Nucleus accumbens (tissue), 56 donors: ENCODE results near the gene EEF1AKMT2.
"Not testable (repeated sequence)": the region's sequence is repeated elsewhere in the genome, so short reads cannot be mapped to it uniquely, and the experiment has no call there.

Source experiments
- DNase-seq, 56 donors: peaks; one replicate each; lab custom pipeline; 2025; lab: John Stamatoyannopoulos, UW

The EEF1AKMT2 gene

DNA sequence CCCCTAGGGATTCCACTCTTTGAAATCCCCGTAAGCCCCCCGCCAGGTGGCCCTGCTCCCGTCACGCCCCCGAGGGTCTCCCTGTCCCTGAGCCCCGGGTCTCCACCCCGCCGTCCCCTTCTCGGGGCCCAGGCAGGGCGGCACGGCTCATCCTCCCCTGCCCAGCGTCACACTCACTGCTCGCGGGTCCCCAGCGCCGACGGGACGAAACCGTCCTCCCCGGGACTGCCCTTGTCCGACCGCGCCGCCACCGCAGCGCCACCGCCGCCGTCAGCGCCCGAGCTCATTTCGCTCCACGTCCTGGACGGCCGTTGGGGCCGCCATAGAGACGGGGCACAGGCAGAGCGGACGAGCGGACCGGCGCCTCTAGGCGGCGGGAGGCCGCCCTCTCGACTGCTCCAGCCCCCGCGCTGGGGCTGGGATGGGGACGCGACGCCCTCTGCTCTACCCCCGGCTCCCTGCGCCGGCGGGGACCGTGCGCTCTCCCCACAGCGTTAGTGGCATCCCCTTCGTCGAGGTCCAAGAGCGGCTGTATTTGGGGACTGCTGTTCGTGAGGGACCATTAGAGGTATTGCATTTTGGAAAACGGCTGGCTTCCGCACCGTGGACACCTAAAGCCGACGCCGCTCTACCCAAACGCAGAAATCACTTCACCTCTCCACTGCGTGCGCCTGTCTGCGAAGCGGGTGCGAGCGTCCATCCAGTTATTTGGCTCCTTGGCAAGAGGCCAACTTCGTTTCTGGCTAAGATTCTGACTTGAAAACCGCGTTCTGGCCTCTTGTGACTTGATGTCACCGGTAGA lies at the start of gene EEF1AKMT2:
EEF1AKMT2 (minus strand) TSS at position 341 of the 802 bp plus-strand sequence; CDS start at position 287, 54 bp downstream.
- peak in 55 of 56 donors; percentile 32 to 85 (median 65) for DNase-seq

DNA sequence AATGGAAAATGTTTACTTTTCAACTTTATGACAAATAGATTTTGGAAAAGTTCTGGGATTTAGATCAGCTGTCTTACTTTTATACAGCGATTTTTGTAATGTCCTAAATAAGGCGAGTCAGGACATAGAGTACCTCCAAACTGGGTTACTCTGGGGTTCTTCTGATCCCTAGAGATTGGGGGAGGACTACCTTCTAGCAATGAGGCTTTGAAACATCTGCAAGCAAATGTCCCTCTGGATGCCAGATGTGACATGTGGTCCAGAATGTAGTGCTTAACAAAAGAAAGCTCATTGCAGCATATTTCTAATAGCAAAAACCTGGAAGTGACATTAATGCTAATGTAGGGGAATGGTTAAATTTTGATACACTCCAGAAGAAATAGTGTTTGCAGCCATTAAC lies 46.0 kb upstream of the EEF1AKMT2 start:
- DNase-seq: no peak

DNA sequence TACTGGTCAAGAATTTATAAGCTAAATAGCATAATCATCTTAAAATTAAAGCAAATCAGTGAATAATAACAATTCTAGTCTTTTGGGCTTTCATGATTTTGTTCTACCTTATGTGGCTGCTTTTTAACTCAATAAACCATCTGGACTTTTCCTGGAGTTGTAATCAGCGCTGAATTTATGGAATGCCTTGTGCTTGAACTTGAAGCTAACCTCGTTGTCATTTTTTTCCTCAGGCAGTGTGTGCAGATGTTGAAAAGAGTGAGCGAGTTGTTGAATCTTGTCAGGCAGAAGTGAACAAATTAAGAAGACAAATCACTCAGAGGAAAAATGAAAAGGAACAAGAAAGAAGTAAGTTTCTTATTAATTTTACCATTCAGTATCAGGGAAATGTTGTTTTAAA lies 39.4 kb upstream of the EEF1AKMT2 start:
- DNase-seq: no peak

DNA sequence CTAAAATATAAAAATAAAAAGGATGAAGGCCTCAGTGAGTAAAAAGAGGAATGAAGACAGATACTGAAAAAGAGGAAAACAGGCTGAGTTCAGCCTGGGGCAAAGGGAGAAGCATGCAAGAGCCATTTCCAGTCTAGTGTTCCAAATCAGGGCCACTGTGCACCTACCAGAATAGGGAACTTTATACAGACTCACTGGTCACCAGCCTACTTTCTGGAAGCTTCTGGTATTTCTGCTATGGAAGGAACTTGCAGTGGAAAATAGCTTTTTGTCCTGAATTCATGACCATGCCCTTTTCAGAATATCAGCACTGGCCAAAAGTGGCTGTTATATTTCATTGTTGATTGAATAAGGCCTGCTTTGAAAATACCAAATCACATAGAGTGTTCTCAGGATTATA lies 38.8 kb upstream of the EEF1AKMT2 start:
- DNase-seq: peak in 1 of 56 donors; percentile 1

DNA sequence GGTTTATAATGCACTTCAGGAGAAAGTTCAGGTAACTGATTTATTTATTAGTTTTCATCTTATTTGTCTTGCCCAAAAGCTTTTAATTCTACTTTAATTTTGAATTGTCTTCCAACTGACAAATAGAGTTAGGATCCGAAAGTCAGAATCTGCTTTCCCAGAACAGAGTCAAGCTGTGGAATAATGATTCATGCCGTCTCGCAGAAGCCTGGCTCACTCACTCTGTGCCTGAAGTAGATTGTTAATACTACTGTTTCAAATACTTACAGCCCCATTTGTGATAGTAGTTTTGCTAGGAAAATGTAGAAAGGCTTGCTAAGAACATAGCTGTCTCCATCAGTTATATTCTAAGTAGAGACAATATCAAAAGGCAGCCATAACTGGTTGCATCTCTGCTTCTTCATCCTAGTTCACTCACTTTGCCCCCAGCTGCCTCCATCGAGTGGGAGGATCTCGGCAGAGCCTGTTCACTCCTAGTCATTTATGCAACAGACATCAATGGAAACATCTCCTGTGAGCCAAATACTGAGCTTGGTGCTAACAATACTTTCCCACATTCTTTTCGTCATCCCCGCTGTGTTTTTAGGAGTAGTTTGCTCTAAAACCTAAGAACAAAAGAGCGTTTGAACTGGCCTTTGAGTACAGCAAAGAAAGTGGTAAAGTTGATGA lies 37.9 kb upstream of the EEF1AKMT2 start:
- DNase-seq: peak in 12 of 56 donors; percentile 2 to 41 (median 14)

DNA sequence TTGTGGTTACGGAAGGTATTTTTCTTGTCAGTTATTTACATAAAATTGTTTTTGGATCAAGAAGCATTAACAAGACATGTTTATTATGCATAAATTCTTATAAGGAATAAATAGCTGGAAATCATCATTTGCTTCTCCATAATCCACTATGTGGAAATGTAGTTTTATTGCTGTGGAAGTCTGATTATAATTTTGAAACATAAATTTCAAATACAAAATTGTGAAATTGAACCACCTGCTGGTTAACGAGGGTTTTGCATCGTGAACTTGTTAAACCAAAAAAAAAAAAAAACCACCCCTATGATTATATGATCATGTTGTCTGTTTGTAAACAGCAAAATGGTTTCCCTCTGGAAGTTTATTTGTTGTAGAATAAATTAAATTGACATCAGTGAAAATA lies 35.8 kb upstream of the EEF1AKMT2 start:
- no peak for DNase-seq

DNA sequence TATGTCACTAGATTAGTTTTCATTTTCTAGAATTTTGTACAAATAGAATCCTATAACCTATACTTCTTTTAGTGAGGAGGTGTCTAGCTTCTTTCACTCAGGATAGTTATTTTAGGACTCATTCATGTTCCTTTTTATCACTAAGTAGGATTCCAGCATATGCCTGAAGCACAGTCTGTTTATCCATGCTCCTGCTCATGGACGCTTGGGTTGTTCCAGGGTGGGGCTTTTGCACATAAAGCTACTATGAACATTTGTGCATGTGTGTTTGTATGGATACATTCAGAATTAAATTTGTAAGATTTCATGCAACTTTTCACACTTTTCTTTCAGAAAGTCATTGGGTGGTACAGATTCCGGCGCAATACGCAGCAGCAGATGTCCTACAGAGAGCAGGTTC lies 34.6 kb upstream of the EEF1AKMT2 start:
- no peak for DNase-seq

DNA sequence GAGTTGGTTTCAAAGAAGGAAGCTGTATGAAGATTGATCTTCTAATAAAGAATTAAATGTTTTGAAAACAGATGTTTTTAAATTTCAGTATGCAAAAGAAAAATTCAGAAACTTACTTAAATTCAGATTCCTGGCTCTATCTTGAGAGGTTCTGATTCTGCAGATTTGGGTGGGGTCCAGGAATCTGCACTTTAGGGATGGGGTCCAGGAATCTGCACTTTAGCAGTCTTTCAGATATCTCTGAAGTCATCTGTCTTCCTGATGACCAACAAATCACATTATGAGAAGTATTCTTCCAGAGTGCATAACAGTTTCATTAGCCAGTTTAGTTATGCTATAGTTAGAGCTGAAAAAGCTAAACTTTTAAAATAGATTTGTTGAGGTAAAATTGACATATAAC lies 34.0 kb upstream of the EEF1AKMT2 start:
- DNase-seq: no peak

DNA sequence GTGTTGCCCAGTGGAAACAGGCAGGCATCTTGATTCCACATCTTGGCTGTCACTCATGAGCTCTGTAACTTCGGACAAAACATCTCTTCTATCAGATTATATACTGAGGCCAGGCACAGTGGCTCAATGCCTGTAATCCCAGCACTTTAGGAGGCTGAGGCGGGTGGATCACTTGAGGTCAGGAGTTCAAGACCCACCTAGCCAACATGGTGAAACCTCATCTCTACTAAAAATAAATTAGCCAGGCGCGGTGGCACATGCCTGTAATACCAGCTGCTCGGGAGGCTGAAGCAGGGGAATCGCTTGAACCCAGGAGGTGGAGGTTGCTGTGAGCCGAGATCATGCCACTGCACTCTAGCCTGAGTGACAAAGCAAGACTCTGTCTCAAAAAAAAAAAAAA lies 33.2 kb upstream of the EEF1AKMT2 start:
- DNase-seq: not testable (repeated sequence)

DNA sequence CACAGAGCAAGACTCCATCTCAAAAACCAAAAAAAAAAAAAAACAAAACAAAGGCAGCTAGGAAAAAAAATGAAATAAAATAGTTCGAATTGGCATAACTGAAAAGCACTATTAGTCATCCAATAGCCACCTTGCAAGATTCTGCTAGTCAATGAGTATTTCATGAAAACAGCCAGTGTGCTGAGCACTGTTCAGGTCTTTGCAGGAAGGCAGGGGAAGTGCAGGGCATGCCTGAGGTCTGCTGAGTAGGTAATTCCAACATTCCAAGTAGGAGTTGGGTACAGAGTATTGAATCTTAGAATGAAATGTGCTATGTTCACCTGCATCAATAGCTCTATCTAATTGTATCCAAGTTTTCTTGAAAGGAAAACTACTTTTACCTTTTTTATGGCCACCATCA lies 32.8 kb upstream of the EEF1AKMT2 start:
- DNase-seq: no peak

DNA sequence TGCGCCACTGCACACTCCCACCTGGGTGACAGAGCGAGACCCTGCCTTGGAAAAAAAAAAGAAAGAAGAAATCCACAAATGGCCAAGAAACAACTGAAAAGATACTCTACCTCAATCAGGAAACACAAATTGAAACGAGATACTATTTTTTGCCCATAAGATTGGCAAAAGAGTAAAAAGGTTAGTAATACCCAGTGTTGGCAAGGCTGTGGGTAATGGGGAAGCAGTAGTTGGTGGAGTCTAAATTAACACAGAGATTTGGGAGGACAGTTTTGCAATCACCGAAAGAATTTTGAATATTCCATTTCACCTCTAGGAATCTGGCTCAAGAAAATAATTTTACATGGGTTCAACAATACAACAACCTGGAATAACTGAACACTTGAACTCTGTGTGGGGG lies 29.8 kb upstream of the EEF1AKMT2 start:
- DNase-seq: no peak

DNA sequence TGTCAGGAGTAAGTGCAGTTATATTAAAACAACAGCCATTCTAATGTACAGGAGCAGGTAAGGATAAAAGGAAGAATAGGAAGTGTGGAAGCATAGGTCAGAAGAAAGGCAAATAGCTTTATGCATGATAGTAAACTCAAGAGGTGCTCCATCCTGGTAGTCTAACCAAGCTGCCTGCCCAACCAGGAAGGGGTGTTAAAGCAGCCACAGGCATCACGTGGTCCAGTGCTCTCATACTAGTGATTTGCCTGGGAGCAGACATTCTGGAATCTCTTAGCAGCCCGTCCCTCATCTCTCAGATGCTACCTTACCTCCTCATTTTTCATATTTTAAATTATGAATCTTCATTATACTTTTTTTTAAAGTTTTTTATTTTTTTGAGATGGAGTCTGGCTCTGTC lies 28.4 kb upstream of the EEF1AKMT2 start:
- no peak for DNase-seq

DNA sequence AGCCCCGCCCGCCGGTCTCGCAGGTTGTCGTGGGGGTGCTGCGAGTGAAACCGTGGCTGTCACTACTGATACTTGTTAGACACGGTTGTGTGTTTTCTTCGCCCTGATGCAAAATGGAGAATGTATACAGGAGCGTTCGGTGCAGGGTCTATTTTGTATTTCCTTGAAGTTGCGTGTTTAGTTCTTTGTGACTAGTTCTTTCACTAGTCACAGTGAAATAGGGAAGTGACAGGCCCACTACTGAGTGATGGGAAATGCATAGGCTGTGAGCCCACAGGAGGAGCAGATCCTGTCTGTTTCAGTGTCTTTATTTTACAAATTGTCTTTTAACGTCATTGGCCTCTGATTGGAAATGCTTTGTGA lies 10.6 kb upstream of the EEF1AKMT2 start:
- DNase-seq: peak in 1 of 56 donors; percentile 4

DNA sequence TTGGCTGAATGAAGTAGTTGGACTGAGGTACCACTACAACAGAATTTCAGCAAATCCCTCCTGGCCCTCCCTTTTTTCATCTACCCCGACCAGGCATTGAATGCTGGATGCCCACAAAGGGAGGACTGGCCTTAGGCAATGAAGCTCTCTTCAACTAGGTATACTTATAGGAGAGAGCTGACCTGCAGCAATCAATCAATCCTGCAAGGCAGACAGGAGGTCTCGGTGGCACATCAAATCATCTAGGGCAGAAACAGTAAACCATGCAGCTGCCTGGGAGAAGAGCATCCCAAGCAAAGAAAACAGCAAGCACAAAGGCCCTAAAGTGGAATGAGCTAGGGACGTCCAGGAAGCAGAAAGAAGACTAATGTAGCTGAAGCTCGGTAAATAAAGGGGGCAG lies 7.5 kb upstream of the EEF1AKMT2 start:
- DNase-seq: no peak

DNA sequence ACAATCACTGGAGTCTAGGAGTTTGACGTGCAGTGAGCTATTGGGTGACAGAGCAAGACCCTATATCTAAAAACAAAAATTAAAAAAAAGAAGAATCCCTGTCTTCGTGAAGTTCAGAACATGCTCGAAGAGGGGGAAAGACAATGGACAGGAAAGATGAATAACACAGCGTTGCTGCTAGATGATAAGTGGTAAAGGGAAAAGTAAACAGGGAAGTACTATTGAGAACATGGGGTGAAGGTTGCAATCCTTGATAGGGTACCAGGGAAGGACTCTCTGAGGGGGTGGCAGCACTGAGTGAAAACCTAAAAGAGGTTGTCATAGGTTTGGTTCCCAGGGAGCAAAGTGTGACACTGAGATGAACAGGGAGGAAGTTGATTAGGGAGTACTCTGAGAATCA lies 7.1 kb upstream of the EEF1AKMT2 start:
- DNase-seq: no peak

DNA sequence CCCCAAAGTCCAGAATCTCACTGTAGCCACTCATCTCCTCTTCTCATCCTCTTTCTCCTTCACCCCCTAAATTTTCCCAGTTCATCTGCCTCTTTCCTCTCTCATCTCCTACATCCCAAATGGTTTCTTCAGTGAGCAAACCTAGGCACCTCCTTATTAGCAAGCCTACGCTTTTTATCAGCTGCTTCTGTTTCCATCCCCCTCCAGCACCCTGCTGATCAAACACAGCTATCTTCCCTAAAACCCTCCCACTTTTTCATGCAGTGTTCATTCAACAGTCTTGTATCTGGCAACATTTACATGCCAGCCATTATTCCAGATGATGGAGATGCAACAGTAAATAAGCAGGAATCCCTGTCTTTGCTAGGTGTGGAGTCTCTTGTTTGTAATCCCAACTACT lies 6.7 kb upstream of the EEF1AKMT2 start:
- DNase-seq: no peak

DNA sequence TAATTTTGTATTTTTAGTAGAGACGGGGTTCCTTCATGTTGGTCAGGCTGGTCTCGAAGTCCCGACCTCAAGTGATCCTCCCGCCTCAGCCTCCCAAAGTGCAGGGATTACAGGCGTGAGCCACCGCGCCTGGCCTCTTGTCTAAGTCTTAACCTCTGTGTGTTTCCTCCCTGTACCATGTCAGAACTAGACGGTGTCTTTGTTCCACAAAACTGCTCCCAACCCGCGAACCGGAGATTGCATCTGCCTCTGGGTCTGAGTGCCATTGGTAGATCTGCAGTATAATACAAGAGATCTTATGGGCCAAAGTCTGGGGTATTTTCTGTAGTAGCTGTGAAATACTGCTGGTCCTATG lies 1.3 kb upstream of the EEF1AKMT2 start:
- no peak for DNase-seq

DNA sequence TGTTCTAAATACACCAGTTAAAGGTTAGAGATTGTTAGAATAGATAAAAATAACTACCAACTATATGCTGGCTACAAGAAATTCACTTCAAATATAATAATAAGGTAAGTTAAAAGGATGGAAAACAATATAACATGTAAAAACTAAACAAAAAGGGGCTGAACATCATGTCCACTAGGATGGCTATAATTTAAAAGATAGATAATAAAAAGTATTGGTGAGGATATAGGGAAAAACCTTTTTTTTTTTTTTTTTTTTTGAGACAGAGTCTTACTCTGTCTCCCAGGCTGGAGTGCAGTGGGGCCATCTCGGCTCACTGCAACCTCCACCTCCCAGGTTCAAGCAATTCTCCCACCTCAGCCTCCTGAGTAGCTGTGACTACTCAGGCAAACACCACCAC lies 8.8 kb downstream of the EEF1AKMT2 start:
- not testable (repeated sequence) for DNase-seq

DNA sequence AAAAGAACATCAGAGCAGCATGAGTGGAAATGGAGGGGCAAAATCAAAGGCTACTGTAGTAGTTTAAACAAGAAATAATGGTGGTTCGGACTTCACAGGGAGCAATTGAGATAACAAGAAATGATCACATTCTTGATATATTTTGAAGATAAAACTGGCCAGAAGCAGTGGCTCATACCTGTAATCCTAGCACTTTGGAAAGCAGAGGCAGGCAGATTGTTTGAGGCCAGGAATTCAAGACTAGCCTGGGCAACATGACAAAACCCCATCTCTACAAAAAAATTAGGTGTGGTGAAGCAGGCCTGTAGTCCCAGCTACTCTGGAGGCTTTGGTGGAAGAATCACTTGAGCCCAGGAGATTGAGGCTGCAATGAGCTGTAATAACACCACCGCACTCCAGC lies 22.9 kb downstream of the EEF1AKMT2 start:
- DNase-seq: no peak

DNA sequence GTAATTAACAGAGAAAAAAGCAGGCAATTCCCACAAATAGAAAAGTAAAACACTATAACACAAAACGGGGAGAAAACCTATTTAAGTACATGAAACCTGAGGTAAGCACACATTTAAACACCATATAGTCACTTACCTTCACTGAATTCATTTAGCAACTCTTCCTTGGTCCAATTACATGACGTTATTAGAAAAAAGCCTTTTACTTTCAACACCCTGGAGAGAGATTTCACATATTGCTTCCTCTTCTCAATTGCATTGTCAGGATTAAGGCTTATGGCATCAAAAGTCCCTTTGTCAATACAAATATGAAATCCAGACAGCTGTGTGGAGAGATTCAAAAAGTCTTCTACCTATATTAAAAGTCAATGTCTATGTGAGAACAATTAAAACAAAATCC lies 26.4 kb downstream of the EEF1AKMT2 start:
- no peak for DNase-seq

DNA sequence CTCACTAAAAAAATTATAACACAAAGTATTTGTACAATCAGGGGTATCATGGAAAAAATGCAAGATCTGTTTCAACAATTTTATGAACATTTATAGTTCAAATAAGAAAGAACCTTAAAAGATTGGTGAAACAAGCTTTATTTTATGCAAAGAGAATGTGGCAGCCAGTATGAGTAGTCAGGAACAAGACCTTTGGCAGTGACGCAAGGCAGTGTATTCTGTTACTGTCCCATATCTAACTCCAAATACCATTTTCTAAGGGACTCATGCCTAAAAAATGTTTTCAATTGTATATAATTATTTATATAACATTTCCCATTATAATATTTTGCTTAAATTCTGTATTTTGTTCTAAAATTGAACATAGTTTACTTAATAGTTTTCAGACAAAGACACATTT lies 28.4 kb downstream of the EEF1AKMT2 start:
- DNase-seq: no peak

DNA sequence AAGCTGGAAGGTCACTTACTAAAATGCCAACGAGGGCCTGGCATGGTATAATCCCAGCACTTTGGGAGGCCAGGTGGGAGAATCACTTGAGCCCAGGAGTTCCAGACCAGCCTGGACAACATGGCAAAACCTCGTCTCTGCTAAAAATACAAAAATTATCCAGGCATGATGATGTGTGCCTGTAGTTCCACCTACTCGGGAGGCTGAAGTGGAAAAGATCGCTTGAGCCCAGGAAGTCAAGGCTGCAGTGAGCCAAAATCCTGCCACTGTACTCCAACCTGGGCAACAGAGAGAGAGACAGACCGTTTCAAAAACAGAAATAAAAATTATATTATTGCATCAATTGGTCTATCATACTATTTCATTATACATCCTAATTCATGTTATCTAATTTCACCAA lies 29.4 kb downstream of the EEF1AKMT2 start:
- no peak for DNase-seq
